Thyroid gland (tissue), 4 donors: Measurements from ENCODE around the gene HSPB3. TPM values are rescaled to one million over a fixed set of nuclear protein-coding genes. Genes with fewer than 3 reads are reported as not detected.

Source experiments
- DNase-seq, 2 donors: peaks; one replicate each; pipeline ENCODE4 v3.0.0-alpha.2; 2019
- H3K27ac ChIP-seq, 3 donors: fragments of 200-600 bp; sonication (generic); 1 replicate in 2 of 3; 2 replicates in 1 of 3; pipeline ENCODE4 v1.5.1; 2016 to 2019; ENCODE audit warnings: mild to moderate bottlenecking in 1 of 3, moderate library complexity in 1 of 3
- H3K27me3 ChIP-seq: fragments of 200-600 bp; sonication (generic); one replicate; pipeline ENCODE4 v1.5.1; 2019
- H3K36me3 ChIP-seq, 2 donors: fragments of 200-600 bp; sonication (generic); one replicate each; pipeline ENCODE4 v1.5.1; 2016 to 2019
- H3K4me1 ChIP-seq, 2 donors: fragments of 200-600 bp; sonication (generic); one replicate each; pipeline ENCODE4 v1.5.1; 2017 to 2019
- H3K4me3 ChIP-seq, 3 donors: fragments of 200-600 bp; sonication (generic); replicated peaks in 1 of 3; 1 replicate in 2 of 3; 2 replicates in 1 of 3; pipeline ENCODE4 v1.5.1; 2016; ENCODE audit warnings: mild to moderate bottlenecking in 1 of 3
- H3K9me3 ChIP-seq: fragments of 200-600 bp; sonication (generic); one replicate; pipeline ENCODE4 v1.5.1; 2017
- POLR2A ChIP-seq, 2 donors: fragments of 450-650 bp; IDR thresholded peaks; one replicate each; pipeline ENCODE4 v1.6.1; 2017; ENCODE audit warnings: antibody characterized with exemption in 2 of 2, mild to moderate bottlenecking in 2 of 2, moderate library complexity in 1 of 2
- WGBS, 2 donors: methylation state at CpG; one replicate each; pipeline ENCODE4 v1.1.5; 2017; 5-methylcytosine and 5-hydroxymethylcytosine counted together
- intact Hi-C: fragments of 100-400 bp; cut with DNase I; formaldehyde crosslinking; loops from one replicate; pipeline ENCODE4 v1.15.1; 2023
- total RNA-seq, 4 donors: library from RNA; depleted of rRNA; stranded (reverse); fragments of >200 nt; gene quantifications; one replicate each; pipeline ENCODE4 v1.2.3, GENCODE V29; 2016
- TF ChIP-seq, protein P1 (sequence below), 6 experiments: fragments of 200-600 bp in 3 of 6; fragments of 450-650 bp in 3 of 6; sonication (generic) in 3 of 6; IDR thresholded peaks; one replicate each; pipeline ENCODE4 v1.5.1; 2016 to 2019; ENCODE audit warnings: antibody characterized with exemption in 6 of 6, mild to moderate bottlenecking in 2 of 6, inconsistent platforms in 1 of 6, moderate library complexity in 1 of 6

Gene HSPB3
- total RNA-seq, 4 donors from 2014 or later, result not detected

DNA sequence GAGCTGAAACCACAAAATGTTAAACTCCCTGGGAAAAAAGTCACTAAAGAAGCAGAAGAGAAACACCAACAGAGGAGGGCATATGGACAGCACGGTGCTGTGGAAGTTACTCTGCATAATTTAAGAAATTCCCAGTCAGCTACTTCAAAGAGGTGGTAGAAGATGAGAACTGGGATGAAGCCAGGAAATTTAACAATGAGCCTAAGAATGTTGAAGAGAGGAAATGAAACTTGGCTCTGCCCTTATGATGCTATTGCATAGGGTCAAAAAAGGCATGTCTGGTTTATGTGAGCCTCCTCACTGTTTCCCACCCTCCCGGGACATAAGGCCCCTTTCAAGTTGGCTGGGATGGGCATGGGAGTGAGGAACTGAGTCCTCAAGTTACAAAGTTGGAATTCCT, 36.7 kb downstream of the HSPB3 start:
- Histone ChIP-seq H3K27me3 (no peaks in the 10 kb centered on the region), H3K4me1 (no peaks in the 10 kb centered on the region), H3K27ac (no peak overlapping the region), H3K9me3 (no peaks in the 10 kb centered on the region), H3K4me3 (no peak overlapping the region), H3K36me3 (no peaks in the 10 kb centered on the region)
- intact Hi-C loops, result loop anchor here (10.0 kb wide), 1 partner anchor 247 kb away; no protein-coding TSS in a partner anchor
- TF ChIP-seq, protein P1, sequence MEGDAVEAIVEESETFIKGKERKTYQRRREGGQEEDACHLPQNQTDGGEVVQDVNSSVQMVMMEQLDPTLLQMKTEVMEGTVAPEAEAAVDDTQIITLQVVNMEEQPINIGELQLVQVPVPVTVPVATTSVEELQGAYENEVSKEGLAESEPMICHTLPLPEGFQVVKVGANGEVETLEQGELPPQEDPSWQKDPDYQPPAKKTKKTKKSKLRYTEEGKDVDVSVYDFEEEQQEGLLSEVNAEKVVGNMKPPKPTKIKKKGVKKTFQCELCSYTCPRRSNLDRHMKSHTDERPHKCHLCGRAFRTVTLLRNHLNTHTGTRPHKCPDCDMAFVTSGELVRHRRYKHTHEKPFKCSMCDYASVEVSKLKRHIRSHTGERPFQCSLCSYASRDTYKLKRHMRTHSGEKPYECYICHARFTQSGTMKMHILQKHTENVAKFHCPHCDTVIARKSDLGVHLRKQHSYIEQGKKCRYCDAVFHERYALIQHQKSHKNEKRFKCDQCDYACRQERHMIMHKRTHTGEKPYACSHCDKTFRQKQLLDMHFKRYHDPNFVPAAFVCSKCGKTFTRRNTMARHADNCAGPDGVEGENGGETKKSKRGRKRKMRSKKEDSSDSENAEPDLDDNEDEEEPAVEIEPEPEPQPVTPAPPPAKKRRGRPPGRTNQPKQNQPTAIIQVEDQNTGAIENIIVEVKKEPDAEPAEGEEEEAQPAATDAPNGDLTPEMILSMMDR (IDR thresholded peaks at IDR 0.05), result no peak
- no peak for TF ChIP-seq POLR2A (IDR thresholded peaks at IDR 0.05)
- no peak for DNase-seq
- 51 to 60% methylated on average over 2 of the region's 2 CpGs for WGBS, 2 donors

DNA sequence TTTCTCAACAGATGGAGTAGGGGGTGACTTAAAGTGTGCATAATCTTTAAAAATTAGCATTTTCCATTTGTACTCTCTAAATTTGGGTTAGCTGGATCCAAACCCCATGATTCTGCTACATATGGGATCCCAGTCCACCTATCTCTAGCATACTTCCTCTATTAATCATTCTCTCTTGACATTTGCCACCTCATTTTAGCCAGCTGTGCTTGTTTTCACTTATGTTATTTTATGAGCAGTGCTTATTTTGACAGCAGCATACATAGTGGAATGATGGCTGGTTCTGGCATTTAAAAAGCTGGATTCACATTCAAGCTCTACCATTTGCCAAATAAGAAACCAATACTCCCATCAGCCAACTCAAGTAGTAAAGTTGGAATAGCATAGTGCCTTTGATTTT, 39.5 kb downstream of the HSPB3 start:
- H3K27ac ChIP-seq, result no peak overlapping the region
- no peak for DNase-seq
- intact Hi-C loops, result loop anchor here (10.0 kb wide), 1 partner anchor 250 kb away; no protein-coding TSS in a partner anchor
- no peaks in the 10 kb centered on the region for H3K9me3 ChIP-seq
- H3K27me3 ChIP-seq, result no peaks in the 10 kb centered on the region
- no peak overlapping the region for H3K4me3 ChIP-seq
- H3K36me3 ChIP-seq, result no peaks in the 10 kb centered on the region
- no peaks in the 10 kb centered on the region for H3K4me1 ChIP-seq
- TF ChIP-seq, protein P1 (IDR thresholded peaks at IDR 0.05), result no peak
- TF ChIP-seq POLR2A (IDR thresholded peaks at IDR 0.05), result no peak

Other genes with a start within 250 kb of the HSPB3 start
- 10 to 100 TPM; 23.2 to 39.0 (median 29.5) TPM for gene ARL15, start 145.1 kb upstream of the HSPB3 start, total RNA-seq
- gene SNX18, start 62.1 kb downstream of the HSPB3 start, total RNA-seq, result 10 to 100 TPM; 50.4 to 89.4 (median 72.8) TPM